Trophoblast cell (in vitro differentiated cells and primary cell): Measurements from ENCODE around the gene EHMT1.

Source experiments
- DNase-seq, 2 donors: peaks; one replicate each; pipeline ENCODE4 v3.0.0-alpha.2; 2016
- H2AFZ ChIP-seq: 2 replicates; pipeline ENCODE4 v1.6.1; 2013; ENCODE audit warnings: low read length, moderate library complexity, mild to moderate bottlenecking; ENCODE audit not compliant: insufficient read depth, poor library complexity
- H2AK5ac ChIP-seq: 2 replicates; pipeline ENCODE4 v1.6.1; 2013; ENCODE audit warnings: mild to moderate bottlenecking, low read length
- H2BK120ac ChIP-seq: 2 replicates; pipeline ENCODE4 v1.6.1; 2013; ENCODE audit warnings: low read length, mild to moderate bottlenecking, moderate library complexity; ENCODE audit not compliant: insufficient read depth, poor library complexity
- H2BK12ac ChIP-seq: 2 replicates; pipeline ENCODE4 v1.6.1; 2013; ENCODE audit warnings: mild to moderate bottlenecking, low read length, moderate library complexity
- H2BK5ac ChIP-seq: 2 replicates; pipeline ENCODE4 v1.6.1; 2013; ENCODE audit warnings: low read length, low read depth, moderate library complexity, mild to moderate bottlenecking; ENCODE audit not compliant: poor library complexity
- H3K14ac ChIP-seq: 2 replicates; pipeline ENCODE4 v1.6.1; 2013; ENCODE audit warnings: mild to moderate bottlenecking, low read length
- H3K18ac ChIP-seq: 2 replicates; pipeline ENCODE4 v1.6.1; 2013; ENCODE audit warnings: mild to moderate bottlenecking, low read length
- H3K23ac ChIP-seq: 2 replicates; pipeline ENCODE4 v1.6.1; 2013; ENCODE audit warnings: low read length
- H3K27ac ChIP-seq: 2 replicates; pipeline ENCODE4 v1.5.1; 2013; ENCODE audit warnings: low read depth, mild to moderate bottlenecking, inconsistent platforms, low read length, moderate library complexity
- H3K27me3 ChIP-seq: 2 replicates; pipeline ENCODE4 v1.6.1; 2013; ENCODE audit warnings: inconsistent platforms, mild to moderate bottlenecking, low read length, moderate library complexity; ENCODE audit not compliant: insufficient read depth
- H3K36me3 ChIP-seq, 2 experiments: 1 replicate in 1 of 2; 2 replicates in 1 of 2; pipeline ENCODE4 v1.6.1; 2013; ENCODE audit warnings: low read length in 2 of 2, mild to moderate bottlenecking in 2 of 2, moderate library complexity in 1 of 2; ENCODE audit not compliant: insufficient read depth in 2 of 2, control insufficient read depth in 1 of 2
- H3K4ac ChIP-seq: 2 replicates; pipeline ENCODE4 v1.6.1; 2013; ENCODE audit warnings: low read depth, mild to moderate bottlenecking, low read length, moderate library complexity
- H3K4me1 ChIP-seq, 2 experiments: 1 replicate in 1 of 2; 2 replicates in 1 of 2; pipeline ENCODE4 v1.6.1; 2013; ENCODE audit warnings: low read length in 2 of 2, mild to moderate bottlenecking in 2 of 2, moderate library complexity in 1 of 2; ENCODE audit not compliant: insufficient read depth in 2 of 2, control insufficient read depth in 1 of 2
- H3K4me2 ChIP-seq: 2 replicates; pipeline ENCODE4 v1.6.1; 2013; ENCODE audit warnings: inconsistent platforms, mild to moderate bottlenecking, low read length, moderate library complexity
- H3K4me3 ChIP-seq: 2 replicates; pipeline ENCODE4 v1.5.1; 2013; ENCODE audit warnings: mild to moderate bottlenecking, low read depth, low read length, inconsistent platforms
- H3K79me1 ChIP-seq: one replicate; pipeline ENCODE4 v1.6.1; 2013; ENCODE audit warnings: low read length
- H3K79me2 ChIP-seq: 2 replicates; pipeline ENCODE4 v1.6.1; 2013; ENCODE audit warnings: low read length, mild to moderate bottlenecking; ENCODE audit not compliant: control insufficient read depth, insufficient read depth, poor library complexity
- H3K9ac ChIP-seq: 2 replicates; pipeline ENCODE4 v1.6.1; 2013; ENCODE audit warnings: mild to moderate bottlenecking, low read length
- H3K9me3 ChIP-seq: 2 replicates; pipeline ENCODE4 v1.6.1; 2013; ENCODE audit warnings: low read depth, mild to moderate bottlenecking, control low read depth, inconsistent platforms, low read length; ENCODE audit not compliant: insufficient read depth
- H4K12ac ChIP-seq: 2 replicates; pipeline ENCODE4 v1.6.1; 2013; ENCODE audit warnings: low read depth, mild to moderate bottlenecking, low read length, moderate library complexity
- H4K8ac ChIP-seq: 2 replicates; pipeline ENCODE4 v1.6.1; 2013; ENCODE audit warnings: low read depth, mild to moderate bottlenecking, low read length, moderate library complexity
- H4K91ac ChIP-seq: one replicate; pipeline ENCODE4 v1.6.1; 2013; ENCODE audit warnings: low read depth, mild to moderate bottlenecking, low read length, moderate library complexity
- WGBS: extraction: QIAGEN DNeasy Blood & Tissue Kit; methylation state at CpG from one replicate; pipeline ENCODE4 v1.1.7; 2013; ENCODE audit warnings: missing lambda C conversion rate; ENCODE audit not compliant: insufficient read length, insufficient coverage; ENCODE audit errors: extremely low coverage; 5-methylcytosine and 5-hydroxymethylcytosine counted together

Gene EHMT1

DNA sequence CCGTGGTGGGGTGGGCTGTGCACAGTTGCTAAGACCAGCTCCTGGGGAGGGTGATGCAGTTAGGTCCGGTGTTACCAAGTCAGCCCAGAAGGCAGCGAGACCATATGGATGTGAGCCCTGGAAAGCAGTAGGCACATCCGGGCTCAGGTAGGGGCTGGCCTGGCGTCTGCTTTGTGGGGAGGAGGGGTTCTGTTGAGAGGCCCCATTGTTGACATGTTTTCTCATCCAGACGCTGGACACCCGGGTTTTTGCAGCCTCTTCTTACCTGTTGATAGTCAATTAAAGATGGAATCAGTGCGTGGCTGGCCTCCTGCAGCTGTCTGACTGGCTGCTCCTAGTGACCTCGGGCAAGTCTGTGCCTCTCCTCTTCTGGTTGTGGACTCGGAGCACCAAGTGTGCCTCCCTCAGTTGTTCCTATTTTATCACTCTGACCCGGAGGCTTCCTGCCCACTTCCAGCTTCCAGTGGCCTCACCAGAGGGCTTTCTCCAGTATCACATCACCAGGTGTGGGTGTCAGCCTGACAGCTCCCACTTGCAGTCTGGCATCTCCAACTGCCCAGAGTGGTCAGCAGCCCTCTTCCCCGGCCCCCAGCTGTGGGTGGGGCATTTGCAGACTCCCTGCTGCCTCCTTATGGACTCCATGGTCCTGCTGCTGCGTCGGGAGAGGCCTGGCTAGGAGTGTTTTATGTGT, 90.8 kb downstream of the EHMT1 start:
- H4K91ac ChIP-seq, result no peak overlapping the region
- H3K27me3 ChIP-seq, result no peaks in the 10 kb centered on the region
- no peak overlapping the region for H3K4me2 ChIP-seq
- H2AK5ac ChIP-seq, result no peak overlapping the region
- no peak overlapping the region for H3K9ac ChIP-seq
- H2BK120ac ChIP-seq, result no peak overlapping the region
- no peak overlapping the region for H2BK5ac ChIP-seq
- no peak overlapping the region for H3K27ac ChIP-seq
- no peaks in the 10 kb centered on the region for H3K4me1 ChIP-seq
- no CpG with 5 or more reads among the region's 14 CpGs for WGBS
- H4K12ac ChIP-seq, result no peak overlapping the region
- H2BK12ac ChIP-seq, result no peak overlapping the region
- no peak overlapping the region for H2AFZ ChIP-seq
- H3K9me3 ChIP-seq, result no peaks in the 10 kb centered on the region
- no peak overlapping the region for H3K14ac ChIP-seq
- no peak overlapping the region for H3K23ac ChIP-seq
- no peaks in the 10 kb centered on the region for H3K79me1 ChIP-seq
- no peak overlapping the region for H3K4ac ChIP-seq
- H3K18ac ChIP-seq, result no peak overlapping the region
- peaks cover 5% of the 10 kb centered on the region for H3K79me2 ChIP-seq
- H3K4me3 ChIP-seq, result peak overlapping the region; percentile 35
- H4K8ac ChIP-seq, result no peak overlapping the region
- peaks cover 13 to 14% of the 10 kb centered on the region in 2 experiments for H3K36me3 ChIP-seq
- no peak for DNase-seq

DNA sequence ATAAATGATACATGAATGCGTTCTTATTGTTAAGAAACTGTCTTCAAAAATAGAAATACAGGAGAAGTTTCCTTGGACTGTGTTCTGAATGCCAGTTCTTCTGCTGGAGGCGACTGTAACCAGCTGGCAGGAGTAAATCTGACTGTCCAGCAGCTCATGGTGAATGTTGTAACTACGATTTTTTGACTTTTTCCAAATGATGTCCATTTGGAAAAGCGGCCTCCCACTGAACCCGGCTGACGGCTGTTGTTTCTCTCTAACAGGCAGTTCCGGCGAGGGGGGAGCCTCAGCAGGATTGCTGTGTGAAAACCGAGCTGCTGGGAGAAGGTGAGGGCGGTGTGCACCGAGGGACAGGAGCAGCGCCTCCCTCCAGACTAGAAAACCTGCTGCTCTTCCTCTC, 91.9 kb downstream of the EHMT1 start:
- Histone ChIP-seq H3K4me3 (no peak overlapping the region), H3K27me3 (no peaks in the 10 kb centered on the region), H3K4me2 (no peak overlapping the region), H3K4ac (no peak overlapping the region), H4K12ac (no peak overlapping the region), H2AFZ (no peak overlapping the region), H3K79me1 (no peaks in the 10 kb centered on the region), H3K18ac (no peak overlapping the region), H4K91ac (no peak overlapping the region), H3K9ac (no peak overlapping the region), H3K9me3 (peaks cover 2% of the 10 kb centered on the region), H2BK12ac (no peak overlapping the region), H3K79me2 (peaks cover 2% of the 10 kb centered on the region), H4K8ac (no peak overlapping the region), H3K27ac (no peak overlapping the region), H2BK5ac (no peak overlapping the region), H2BK120ac (no peak overlapping the region), H2AK5ac (no peak overlapping the region), H3K4me1 (no peaks in the 10 kb centered on the region), H3K23ac (no peak overlapping the region), H3K14ac (no peak overlapping the region), H3K36me3 (peaks cover 13 to 18% of the 10 kb centered on the region in 2 experiments)
- WGBS, result no CpG with 5 or more reads among the region's 12 CpGs
- DNase-seq, result no peak

DNA sequence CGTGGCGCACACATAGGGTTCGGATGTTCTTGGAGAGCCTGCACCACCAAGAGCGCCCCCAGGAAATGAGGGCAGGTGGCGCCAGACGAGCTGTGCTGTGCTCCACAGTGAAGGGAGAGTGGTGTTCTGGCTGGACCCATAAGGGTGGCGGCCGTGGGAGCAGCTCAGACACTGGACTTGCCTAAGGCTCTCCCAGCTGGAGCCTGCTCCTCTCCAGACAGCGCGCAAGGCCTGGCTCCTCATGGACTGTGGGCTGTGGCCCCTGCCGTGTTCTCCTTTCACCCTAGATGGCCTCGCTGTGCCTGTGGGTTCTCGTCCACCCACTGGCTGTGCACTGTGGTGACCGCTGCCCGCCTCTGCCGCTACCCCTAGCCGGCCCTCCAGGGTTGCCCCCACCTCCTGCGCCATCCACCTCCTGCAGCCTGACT, 92.9 kb downstream of the EHMT1 start:
- no peak overlapping the region for H3K4ac ChIP-seq
- H3K4me3 ChIP-seq, result no peak overlapping the region
- no peak overlapping the region for H3K23ac ChIP-seq
- WGBS, result no CpG with 5 or more reads among the region's 18 CpGs
- no peak overlapping the region for H2AFZ ChIP-seq
- H3K27ac ChIP-seq, result no peak overlapping the region
- H3K9ac ChIP-seq, result no peak overlapping the region
- H3K14ac ChIP-seq, result no peak overlapping the region
- no peak overlapping the region for H2BK120ac ChIP-seq
- H4K12ac ChIP-seq, result no peak overlapping the region
- peaks cover 4% of the 10 kb centered on the region for H3K9me3 ChIP-seq
- H2BK5ac ChIP-seq, result no peak overlapping the region
- H3K79me1 ChIP-seq, result no peaks in the 10 kb centered on the region
- H3K27me3 ChIP-seq, result no peaks in the 10 kb centered on the region
- no peak overlapping the region for H2BK12ac ChIP-seq
- H3K79me2 ChIP-seq, result peaks cover 2% of the 10 kb centered on the region
- H2AK5ac ChIP-seq, result no peak overlapping the region
- no peak overlapping the region for H4K8ac ChIP-seq
- DNase-seq, result no peak
- no peak overlapping the region for H3K4me2 ChIP-seq
- H3K4me1 ChIP-seq, result no peaks in the 10 kb centered on the region
- H3K36me3 ChIP-seq, result peaks cover 16 to 22% of the 10 kb centered on the region in 2 experiments
- no peak overlapping the region for H4K91ac ChIP-seq
- H3K18ac ChIP-seq, result no peak overlapping the region

- H3K4me1 ChIP-seq, result no peaks in the 10 kb centered on the region
Observed at GRCh38 chr9:137715321-137715720, 96.5 kb downstream of the EHMT1 start.

More at GRCh38 chr9:137715321-137715720, 96.5 kb downstream of the EHMT1 start:
- no peak overlapping the region for H2AK5ac ChIP-seq
- H3K4me3 ChIP-seq, result no peak overlapping the region
- H2BK120ac ChIP-seq, result no peak overlapping the region
- H3K27ac ChIP-seq, result no peak overlapping the region
- H4K12ac ChIP-seq, result no peak overlapping the region
- H3K4ac ChIP-seq, result no peak overlapping the region
- H2AFZ ChIP-seq, result no peak overlapping the region
- no peak overlapping the region for H4K8ac ChIP-seq
- no peaks in the 10 kb centered on the region for H3K79me1 ChIP-seq
- no peak overlapping the region for H3K14ac ChIP-seq
- peaks cover 10% of the 10 kb centered on the region for H3K9me3 ChIP-seq
- no peak overlapping the region for H2BK12ac ChIP-seq
- no peak overlapping the region for H2BK5ac ChIP-seq
- H3K9ac ChIP-seq, result no peak overlapping the region
- H3K79me2 ChIP-seq, result no peaks in the 10 kb centered on the region
- peaks cover 37 to 44% of the 10 kb centered on the region in 2 experiments for H3K36me3 ChIP-seq
- H3K27me3 ChIP-seq, result no peaks in the 10 kb centered on the region
- no peak overlapping the region for H3K18ac ChIP-seq
- H3K23ac ChIP-seq, result no peak overlapping the region
- DNase-seq, result no peak
- no CpG with 5 or more reads among the region's 12 CpGs for WGBS
- no peak overlapping the region for H3K4me2 ChIP-seq
- no peak overlapping the region for H4K91ac ChIP-seq
